Measurements from ENCODE around the gene CADPS.

- TF ChIP-seq CTCF (IDR thresholded peaks at IDR 0.05) (no peak), ZFX (IDR thresholded peaks at IDR 0.05; ENCODE audit: borderline replicate concordance) (no peak)
These were observed 7.5 kb upstream of the CADPS start for GRCh38 chr3:62882676-62883200.

Data from 22Rv1 (cell line).